Measurements from ENCODE around the gene ATP1A4. TPM values are rescaled to one million over a fixed set of nuclear protein-coding genes. Genes with fewer than 3 reads are reported as not detected.

The ATP1A4 gene
- total and polyA plus RNA-seq, 2 of the 13 experiments (the other 11 are each of a cell fraction or from before 2014, with no cell fraction given), result not detected

- H2AFZ ChIP-seq (ENCODE audit: low read length), result no peak overlapping the region
- no peak overlapping the region for H3K4me2 ChIP-seq (ENCODE audit: low read depth, low read length)
- ATAC-seq (no peak), FAIRE-seq (no peak), DNase-seq (ENCODE audit: low spot score) (no peak)
- no peak overlapping the region for H3K4me3 ChIP-seq (replicated peaks in 1 of 3; ENCODE audit: insufficient read depth in 1 of 3, low read depth in 2 of 3, low read length in 3 of 3)
- BruUV-seq (replicated peaks), result no TSS peak
- intact Hi-C loops (cut with micrococcal nuclease; ENCODE audit: unreplicated experiment), result no loop called here
- H3K79me2 ChIP-seq (ENCODE audit: insufficient read depth, low read length), result no peaks in the 10 kb centered on the region
- no peaks in the 10 kb centered on the region for H3K36me3 ChIP-seq (replicated peaks in 1 of 2; ENCODE audit: control insufficient read depth in 1 of 2, insufficient read depth in 2 of 2, low read length in 2 of 2)
- no peaks in the 10 kb centered on the region for H4K20me1 ChIP-seq (ENCODE audit: insufficient read depth, low read length)
- 64% methylated on average over 7 of the region's 7 CpGs for WGBS (ENCODE audit: low lambda C conversion rate)
- no peaks in the 10 kb centered on the region for H3K9me3 ChIP-seq (ENCODE audit: low read length)
- ChIA-PET CTCF (ENCODE audit: low intra/inter-chr PET ratio, low total read pairs) (no interaction called here), POLR2A (no interaction called here)
- no peak overlapping the region for H3K9ac ChIP-seq (ENCODE audit: insufficient read depth, low read depth, low read length)
- in situ Hi-C loops (cut with HindIII; ENCODE audit: extremely low pct_ligation_motif_present, low pct_unique_long_range_greater_than_20kb), result no loop called here
- H3K27ac ChIP-seq (ENCODE audit: extremely low read length, insufficient read depth, low read length), result no peak overlapping the region
- peaks cover 23% of the 10 kb centered on the region for H3K4me1 ChIP-seq (ENCODE audit: insufficient read depth, low read length)
- peaks cover 1 to 24% of the 10 kb centered on the region in 2 experiments; a peak in 3 of 5 replicates for H3K27me3 ChIP-seq (ENCODE audit: control insufficient read depth in 1 of 2, insufficient read depth in 2 of 2, low read length in 2 of 2)
- TF ChIP-seq JUNB (CRISPR knock-in tag; IDR thresholded peaks at IDR 0.05; ENCODE audit: borderline replicate concordance) (no peak), POLR2AphosphoS2 (IDR thresholded peaks at IDR 0.05; ENCODE audit: low read depth, low read length) (no peak), SIN3B (IDR thresholded peaks at IDR 0.05; ENCODE audit: low read length) (no peak), ZNF740 (CRISPR knock-in tag; IDR thresholded peaks at IDR 0.05) (no peak), FIP1L1 (IDR thresholded peaks at IDR 0.05; ENCODE audit: borderline replicate concordance, insufficient read depth, low read depth, low read length) (no peak), ZBED4 (CRISPR knock-in tag; IDR thresholded peaks at IDR 0.05; ENCODE audit: borderline replicate concordance) (no peak), ZFP37 (CRISPR knock-in tag; IDR thresholded peaks at IDR 0.05; ENCODE audit: borderline replicate concordance) (no peak), ELF1 (CRISPR knock-in tag; IDR thresholded peaks at IDR 0.05) (no peak), HMG20A (CRISPR knock-in tag; IDR thresholded peaks at IDR 0.05; ENCODE audit: borderline replicate concordance) (no peak), ZNF761 (CRISPR knock-in tag; conservative IDR thresholded peaks at IDR 0.05) (no peak), ZSCAN9 (CRISPR knock-in tag; IDR thresholded peaks at IDR 0.05; ENCODE audit: borderline replicate concordance) (no peak), XRCC5 (optimal IDR thresholded peaks at IDR 0.05; ENCODE audit: low read length) (no peak), ZNF709 (CRISPR knock-in tag; IDR thresholded peaks at IDR 0.05) (no peak)
- TF ChIP-seq, protein P1, sequence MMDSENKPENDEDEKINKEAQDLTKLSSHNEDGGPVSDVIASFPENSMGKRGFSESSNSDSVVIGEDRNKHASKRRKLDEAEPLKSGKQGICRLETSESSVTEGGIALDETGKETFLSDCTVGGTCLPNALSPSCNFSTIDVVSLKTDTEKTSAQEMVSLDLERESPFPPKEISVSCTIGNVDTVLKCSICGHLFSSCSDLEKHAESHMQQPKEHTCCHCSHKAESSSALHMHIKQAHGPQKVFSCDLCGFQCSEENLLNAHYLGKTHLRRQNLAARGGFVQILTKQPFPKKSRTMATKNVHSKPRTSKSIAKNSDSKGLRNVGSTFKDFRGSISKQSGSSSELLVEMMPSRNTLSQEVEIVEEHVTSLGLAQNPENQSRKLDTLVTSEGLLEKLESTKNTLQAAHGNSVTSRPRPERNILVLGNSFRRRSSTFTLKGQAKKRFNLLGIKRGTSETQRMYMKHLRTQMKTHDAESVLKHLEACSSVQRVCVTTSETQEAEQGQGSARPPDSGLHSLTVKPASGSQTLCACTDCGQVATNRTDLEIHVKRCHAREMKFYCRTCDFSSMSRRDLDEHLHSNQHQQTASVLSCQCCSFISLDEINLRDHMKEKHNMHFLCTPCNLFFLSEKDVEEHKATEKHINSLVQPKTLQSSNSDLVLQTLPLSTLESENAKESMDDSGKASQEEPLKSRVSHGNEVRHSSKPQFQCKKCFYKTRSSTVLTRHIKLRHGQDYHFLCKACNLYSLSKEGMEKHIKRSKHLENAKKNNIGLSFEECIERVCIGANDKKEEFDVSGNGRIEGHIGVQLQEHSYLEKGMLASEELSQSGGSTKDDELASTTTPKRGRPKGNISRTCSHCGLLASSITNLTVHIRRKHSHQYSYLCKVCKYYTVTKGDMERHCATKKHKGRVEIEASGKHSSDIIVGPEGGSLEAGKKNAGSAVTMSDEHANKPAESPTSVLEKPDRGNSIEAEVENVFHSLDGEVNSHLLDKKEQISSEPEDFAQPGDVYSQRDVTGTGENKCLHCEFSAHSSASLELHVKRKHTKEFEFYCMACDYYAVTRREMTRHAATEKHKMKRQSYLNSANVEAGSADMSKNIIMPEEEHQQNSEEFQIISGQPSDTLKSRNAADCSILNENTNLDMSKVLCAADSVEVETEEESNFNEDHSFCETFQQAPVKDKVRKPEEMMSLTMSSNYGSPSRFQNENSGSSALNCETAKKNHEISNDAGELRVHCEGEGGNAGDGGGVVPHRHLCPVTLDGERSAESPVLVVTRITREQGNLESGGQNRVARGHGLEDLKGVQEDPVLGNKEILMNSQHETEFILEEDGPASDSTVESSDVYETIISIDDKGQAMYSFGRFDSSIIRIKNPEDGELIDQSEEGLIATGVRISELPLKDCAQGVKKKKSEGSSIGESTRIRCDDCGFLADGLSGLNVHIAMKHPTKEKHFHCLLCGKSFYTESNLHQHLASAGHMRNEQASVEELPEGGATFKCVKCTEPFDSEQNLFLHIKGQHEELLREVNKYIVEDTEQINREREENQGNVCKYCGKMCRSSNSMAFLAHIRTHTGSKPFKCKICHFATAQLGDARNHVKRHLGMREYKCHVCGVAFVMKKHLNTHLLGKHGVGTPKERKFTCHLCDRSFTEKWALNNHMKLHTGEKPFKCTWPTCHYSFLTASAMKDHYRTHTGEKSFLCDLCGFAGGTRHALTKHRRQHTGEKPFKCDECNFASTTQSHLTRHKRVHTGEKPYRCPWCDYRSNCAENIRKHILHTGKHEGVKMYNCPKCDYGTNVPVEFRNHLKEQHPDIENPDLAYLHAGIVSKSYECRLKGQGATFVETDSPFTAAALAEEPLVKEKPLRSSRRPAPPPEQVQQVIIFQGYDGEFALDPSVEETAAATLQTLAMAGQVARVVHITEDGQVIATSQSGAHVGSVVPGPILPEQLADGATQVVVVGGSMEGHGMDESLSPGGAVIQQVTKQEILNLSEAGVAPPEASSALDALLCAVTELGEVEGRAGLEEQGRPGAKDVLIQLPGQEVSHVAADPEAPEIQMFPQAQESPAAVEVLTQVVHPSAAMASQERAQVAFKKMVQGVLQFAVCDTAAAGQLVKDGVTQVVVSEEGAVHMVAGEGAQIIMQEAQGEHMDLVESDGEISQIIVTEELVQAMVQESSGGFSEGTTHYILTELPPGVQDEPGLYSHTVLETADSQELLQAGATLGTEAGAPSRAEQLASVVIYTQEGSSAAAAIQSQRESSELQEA (CRISPR knock-in tag; IDR thresholded peaks at IDR 0.05; ENCODE audit: not compliant biosample characterization), result no peak
Observed at GRCh38 chr1:160188341-160188740, 36.9 kb downstream of the ATP1A4 start.

Measured in HepG2 (cell line).